HG02642 (cell line): Measurements from ENCODE around the gene HNRNPLL.

Source experiments
- ATAC-seq: cut with Tn5 transposase; IDR thresholded peaks from one replicate; pipeline ENCODE4 v1.9.1; 2021; ENCODE audit warnings: mild to moderate bottlenecking; ENCODE audit not compliant: unreplicated experiment, poor library complexity

Gene HNRNPLL

GRCh38 chr2:38598200-38598990, 4.3 kb downstream of the HNRNPLL start:
- no peak for ATAC-seq

GRCh38 chr2:38597115-38597514, 5.6 kb downstream of the HNRNPLL start:
- ATAC-seq: no peak

- no peak for ATAC-seq
Observed at GRCh38 chr2:38596229-38596628, 6.5 kb downstream of the HNRNPLL start.

- ATAC-seq: no peak
Observed at GRCh38 chr2:38592951-38593350, 9.8 kb downstream of the HNRNPLL start.

- ATAC-seq: no peak
Observed at GRCh38 chr2:38591152-38591551, 11.6 kb downstream of the HNRNPLL start.

GRCh38 chr2:38590053-38590452, 12.7 kb downstream of the HNRNPLL start:
- ATAC-seq: no peak

GRCh38 chr2:38586931-38587330, 15.8 kb downstream of the HNRNPLL start:
- no peak for ATAC-seq

- no peak for ATAC-seq
Observed at GRCh38 chr2:38584881-38585280, 17.8 kb downstream of the HNRNPLL start.

GRCh38 chr2:38583994-38584393, 18.7 kb downstream of the HNRNPLL start:
- no peak for ATAC-seq

- ATAC-seq: no peak
Observed at GRCh38 chr2:38583524-38583923, 19.2 kb downstream of the HNRNPLL start.

GRCh38 chr2:38581193-38582147, 21.3 kb downstream of the HNRNPLL start:
- peak; percentile 50 for ATAC-seq

GRCh38 chr2:38580115-38580636, 22.6 kb downstream of the HNRNPLL start:
- no peak for ATAC-seq

- no peak for ATAC-seq
Observed at GRCh38 chr2:38578832-38579231, 23.9 kb downstream of the HNRNPLL start.

GRCh38 chr2:38574278-38574677, 28.4 kb downstream of the HNRNPLL start:
- no peak for ATAC-seq

- ATAC-seq: no peak
Observed at GRCh38 chr2:38572167-38572566, 30.6 kb downstream of the HNRNPLL start.

GRCh38 chr2:38571193-38571592, 31.5 kb downstream of the HNRNPLL start:
- ATAC-seq: no peak

GRCh38 chr2:38568724-38569436, 33.8 kb downstream of the HNRNPLL start:
- no peak for ATAC-seq

- ATAC-seq: no peak
Observed at GRCh38 chr2:38565333-38565732, 37.4 kb downstream of the HNRNPLL start.

- no peak for ATAC-seq
Observed at GRCh38 chr2:38561691-38562090, 41.0 kb downstream of the HNRNPLL start.

GRCh38 chr2:38560092-38560491, 42.6 kb downstream of the HNRNPLL start:
- ATAC-seq: no peak
